GM23248 (cell line): ENCODE data around the gene PEPD.

Experiments
- EZH2 ChIP-seq: fragments of 200-600 bp; sonication (generic); IDR thresholded peaks from 2 replicates; pipeline ENCODE4 v1.6.1; 2018; ENCODE audit warnings: antibody characterized with exemption, mild to moderate bottlenecking; ENCODE audit not compliant: insufficient read depth, poor library complexity, severe bottlenecking
- EZH2phosphoT487 ChIP-seq: fragments of 200-600 bp; sonication (generic); IDR thresholded peaks from 2 replicates; pipeline ENCODE4 v1.6.1; 2018; ENCODE audit warnings: antibody characterized with exemption, moderate library complexity, mild to moderate bottlenecking, low read depth; ENCODE audit not compliant: insufficient read depth

GRCh38 chr19:33427801-33428626 lies 93.6 kb downstream of the PEPD start:
- TF ChIP-seq EZH2, result no peak
- no peak for TF ChIP-seq EZH2phosphoT487
